GM12878 (cell line): ENCODE results near the gene FUZ. TPM values are rescaled to one million over a fixed set of nuclear protein-coding genes. Genes with fewer than 3 reads are reported as not detected.

Experiments used
- ATAC-seq: fragments of 200-7000 bp; cut with Tn5 transposase; 3 replicates; pipeline ENCODE4 v1.9.1; 2020; ENCODE audit warnings: mild to moderate bottlenecking, moderate library complexity
- BruUV-seq: library from RNA; stranded (reverse); fragments of 400-500 nt; replicated peaks from 2 replicates; lab custom pipeline; 2021; lab: Mats Ljungman, UMichigan
- CTCF ChIA-PET: fragments of 300-600 bp; sonication (Branson Sonifier 250); formaldehyde crosslinking; extraction: SDS; loops from one replicate; lab custom pipeline; 2021; ENCODE audit warnings: inconsistent platforms; lab: Yijun Ruan, JAX
- POLR2A ChIA-PET: fragments of 350-600 bp; formaldehyde crosslinking; extraction: SDS; loops from one replicate; lab custom pipeline; 2021; ENCODE audit warnings: inconsistent platforms; lab: Charles Lee
- RAD21 ChIA-PET: fragments of 300-600 bp; sonication (Branson Sonifier 250); formaldehyde crosslinking; loops from one replicate; lab custom pipeline; 2023; ENCODE audit warnings: antibody characterized with exemption; ENCODE audit not compliant: unreplicated experiment; lab: Charles Lee
- SMC1A ChIA-PET: fragments of 300-600 bp; sonication (Branson Sonifier 250); formaldehyde crosslinking; loops from one replicate; lab custom pipeline; 2023; ENCODE audit not compliant: unreplicated experiment, uncharacterized antibody; lab: Charles Lee
- DNase-seq: peaks from one replicate; pipeline ENCODE4 v3.0.0-alpha.2; 2011; ENCODE audit warnings: low read depth, low spot score
- FAIRE-seq: peaks from 3 replicates; lab custom pipeline; 2011; peaks lifted over from hg19 to GRCh38; lab: Jason Lieb, UNC
- H2AFZ ChIP-seq: 2 replicates; pipeline ENCODE4 v1.6.0; 2011; ENCODE audit warnings: low read depth, low read length, control low read depth; ENCODE audit not compliant: control insufficient read depth
- H3K27ac ChIP-seq: 2 replicates; pipeline ENCODE4 v1.5.1; 2011; ENCODE audit warnings: control low read depth; ENCODE audit not compliant: control insufficient read depth, insufficient read depth
- H3K27me3 ChIP-seq, 2 experiments: replicated peaks in 1 of 2; 2 replicates each; pipeline versions ENCODE4 v1.6.0 to v1.6.1; 2011; ENCODE audit warnings: low read length in 1 of 2; ENCODE audit not compliant: control insufficient read depth in 2 of 2, insufficient read depth in 2 of 2
- H3K36me3 ChIP-seq, 2 experiments: 2 replicates each; pipeline ENCODE4 v1.5.1; 2011; ENCODE audit warnings: low read length in 1 of 2; ENCODE audit not compliant: control insufficient read depth in 2 of 2, insufficient read depth in 2 of 2
- H3K4me1 ChIP-seq: 2 replicates; pipeline ENCODE4 v1.6.1; 2011; ENCODE audit warnings: mild to moderate bottlenecking, low read length, moderate library complexity, mixed read lengths; ENCODE audit not compliant: control insufficient read depth, insufficient read depth
- H3K4me2 ChIP-seq: 2 replicates; pipeline ENCODE4 v1.6.0; 2011; ENCODE audit warnings: control low read depth; ENCODE audit not compliant: control insufficient read depth, insufficient read depth
- H3K4me3 ChIP-seq: fragments of 200-600 bp; sonication (generic); 2 replicates; pipeline ENCODE4 v1.5.1; 2016
- H3K79me2 ChIP-seq: 2 replicates; pipeline ENCODE4 v1.6.0; 2011; ENCODE audit warnings: low read length; ENCODE audit not compliant: control insufficient read depth, insufficient read depth
- H3K9ac ChIP-seq: 2 replicates; pipeline ENCODE4 v1.8.0; 2011; ENCODE audit warnings: low read length, control low read depth, mixed read lengths; ENCODE audit not compliant: control insufficient read depth, insufficient read depth
- H3K9me3 ChIP-seq: replicated peaks from 3 replicates; pipeline ENCODE4 v1.5.1; 2011; ENCODE audit warnings: mild to moderate bottlenecking, low read length; ENCODE audit not compliant: control insufficient read depth, insufficient read depth
- H4K20me1 ChIP-seq: 2 replicates; pipeline ENCODE4 v1.6.0; 2011; ENCODE audit not compliant: control insufficient read depth, insufficient read depth
- ATF3 ChIP-seq: IDR thresholded peaks from 2 replicates; pipeline ENCODE4 v1.6.1; 2011; ENCODE audit warnings: low read depth, mild to moderate bottlenecking, low read length, moderate library complexity, borderline replicate concordance; ENCODE audit errors: extremely low read depth
- BRCA1 ChIP-seq: IDR thresholded peaks from 2 replicates; pipeline ENCODE4 v1.6.1; 2011; ENCODE audit warnings: low read depth, low read length, improper control_type of control experiment
- CHD1 ChIP-seq: IDR thresholded peaks from 2 replicates; pipeline ENCODE4 v1.6.1; 2012; ENCODE audit warnings: low read depth, low read length, improper control_type of control experiment
- CTCF ChIP-seq, 3 experiments: IDR thresholded peaks in 2 of 3; conservative IDR thresholded peaks in 1 of 3; 2 replicates each; pipeline ENCODE4 v1.5.1; 2011; ENCODE audit warnings: low read depth in 3 of 3, low read length in 3 of 3, mild to moderate bottlenecking in 3 of 3, control low read depth in 2 of 3, moderate library complexity in 2 of 3, inconsistent platforms in 1 of 3, mixed read lengths in 1 of 3; ENCODE audit not compliant: control insufficient read depth in 2 of 3, insufficient read depth in 1 of 3; ENCODE audit errors: extremely low read depth in 1 of 3
- EED ChIP-seq: sonication (generic); IDR thresholded peaks from 2 replicates; pipeline ENCODE4 v1.6.1; 2016; ENCODE audit warnings: antibody characterized with exemption, low read depth
- GATAD2B ChIP-seq: fragments of 450-650 bp; conservative IDR thresholded peaks from 2 replicates; pipeline ENCODE4 v1.6.1; 2017; ENCODE audit warnings: low read depth, mild to moderate bottlenecking, moderate library complexity
- HDGF ChIP-seq: fragments of 450-650 bp; IDR thresholded peaks from 2 replicates; pipeline ENCODE4 v1.6.1; 2016; ENCODE audit warnings: antibody characterized with exemption
- IKZF1 ChIP-seq: fragments of 450-650 bp; conservative IDR thresholded peaks from 2 replicates; pipeline ENCODE4 v1.6.1; 2017; ENCODE audit warnings: antibody characterized with exemption, mild to moderate bottlenecking
- LARP7 ChIP-seq: fragments of 450-650 bp; IDR thresholded peaks from 2 replicates; pipeline ENCODE4 v1.6.1; 2017; ENCODE audit warnings: mild to moderate bottlenecking
- NFIC ChIP-seq: IDR thresholded peaks from 2 replicates; pipeline ENCODE4 v1.6.1; 2012; ENCODE audit warnings: low read depth, mild to moderate bottlenecking, inconsistent platforms, low read length, moderate library complexity
- NFXL1 ChIP-seq: fragments of 450-650 bp; IDR thresholded peaks from 2 replicates; pipeline ENCODE4 v1.6.1; 2017; ENCODE audit warnings: antibody characterized with exemption, mild to moderate bottlenecking, borderline replicate concordance
- NFYA ChIP-seq: IDR thresholded peaks from 2 replicates; pipeline ENCODE4 v1.6.1; 2011; ENCODE audit warnings: low read depth, mild to moderate bottlenecking, low read length, improper control_type of control experiment, borderline replicate concordance
- SMAD5 ChIP-seq: IDR thresholded peaks from 2 replicates; pipeline ENCODE4 v1.6.1; 2016; ENCODE audit warnings: antibody characterized with exemption, low read depth
- SPI1 ChIP-seq: IDR thresholded peaks from 2 replicates; pipeline ENCODE4 v1.6.1; 2011; ENCODE audit warnings: low read depth, mild to moderate bottlenecking, low read length, moderate library complexity, borderline replicate concordance; ENCODE audit not compliant: insufficient read depth
- TBL1XR1 ChIP-seq: IDR thresholded peaks from 2 replicates; pipeline ENCODE4 v1.6.1; 2012; ENCODE audit warnings: low read depth, low read length, improper control_type of control experiment
- ZNF24 ChIP-seq: fragments of 450-650 bp; IDR thresholded peaks from 2 replicates; pipeline ENCODE4 v1.6.1; 2017; ENCODE audit warnings: antibody characterized with exemption, mild to moderate bottlenecking
- ZSCAN29 ChIP-seq: fragments of 450-650 bp; IDR thresholded peaks from 2 replicates; pipeline ENCODE4 v1.6.1; 2017; ENCODE audit warnings: mild to moderate bottlenecking, moderate library complexity
- WGBS: methylation state at CpG from one replicate; pipeline ENCODE4 v1.1.6; 2016; ENCODE audit warnings: low lambda C conversion rate; ENCODE audit not compliant: insufficient replicate concordance, insufficient coverage; ENCODE audit errors: missing lambda C conversion rate; 5-methylcytosine and 5-hydroxymethylcytosine counted together
- in situ Hi-C: fragments of 300-500 bp; cut with MboI; formaldehyde crosslinking; loops from 9 replicates; pipeline ENCODE4 v1.14.3; 2018; ENCODE audit warnings: mixed read lengths
- intact Hi-C: fragments of 100-400 bp; cut with micrococcal nuclease; formaldehyde crosslinking; loops from one replicate; pipeline ENCODE4 v1.14.2; 2022; ENCODE audit not compliant: unreplicated experiment
- polyA plus RNA-seq, 11 experiments: library from polyadenylated mRNA; depleted of rRNA in 4 of 11; unstranded in 6 of 11; stranded (reverse) in 5 of 11; fragments of >200 nt; fragmentation: Nextera tagmentation in 4 of 11; fragmentation: Illumina TruSeq in 1 of 11; extraction: Ambion mirVana in 4 of 11; extraction: Trizol in 1 of 11; gene quantifications; 1 replicate in 1 of 11; 2 replicates in 10 of 11; pipeline versions ENCODE4 v1.2.1 to v1.2.3, GENCODE V29; 2011 to 2016; ENCODE audit warnings: inconsistent platforms in 2 of 11, missing spikeins in 2 of 11, low read depth in 1 of 11
- total RNA-seq, 4 experiments: library from RNA; depleted of rRNA in 3 of 4; stranded (reverse); fragments of >200 nt in 3 of 4; fragmentation: Illumina TruSeq in 1 of 4; extraction: Trizol in 1 of 4; gene quantifications; 2 replicates each; pipeline versions ENCODE4 v1.2.1 to v1.2.3, GENCODE V29; 2013 to 2021
- TF ChIP-seq, protein P1 (sequence below): IDR thresholded peaks from 2 replicates; pipeline ENCODE4 v1.6.1; 2011; ENCODE audit warnings: mild to moderate bottlenecking, low read depth, low read length, moderate library complexity; ENCODE audit not compliant: insufficient replicate concordance
- TF ChIP-seq, protein P2 (sequence below): IDR thresholded peaks from 2 replicates; pipeline ENCODE4 v1.6.1; 2011; ENCODE audit warnings: borderline replicate concordance, low read depth, mild to moderate bottlenecking, moderate library complexity, low read length; ENCODE audit not compliant: insufficient read depth, poor library complexity, severe bottlenecking

The FUZ gene
- total and polyA plus RNA-seq, 10 of the 15 experiments (the other 5 are each of a cell fraction or from before 2014, with no cell fraction given), result 0.18 to 11.5 (median 8.8) TPM

DNA sequence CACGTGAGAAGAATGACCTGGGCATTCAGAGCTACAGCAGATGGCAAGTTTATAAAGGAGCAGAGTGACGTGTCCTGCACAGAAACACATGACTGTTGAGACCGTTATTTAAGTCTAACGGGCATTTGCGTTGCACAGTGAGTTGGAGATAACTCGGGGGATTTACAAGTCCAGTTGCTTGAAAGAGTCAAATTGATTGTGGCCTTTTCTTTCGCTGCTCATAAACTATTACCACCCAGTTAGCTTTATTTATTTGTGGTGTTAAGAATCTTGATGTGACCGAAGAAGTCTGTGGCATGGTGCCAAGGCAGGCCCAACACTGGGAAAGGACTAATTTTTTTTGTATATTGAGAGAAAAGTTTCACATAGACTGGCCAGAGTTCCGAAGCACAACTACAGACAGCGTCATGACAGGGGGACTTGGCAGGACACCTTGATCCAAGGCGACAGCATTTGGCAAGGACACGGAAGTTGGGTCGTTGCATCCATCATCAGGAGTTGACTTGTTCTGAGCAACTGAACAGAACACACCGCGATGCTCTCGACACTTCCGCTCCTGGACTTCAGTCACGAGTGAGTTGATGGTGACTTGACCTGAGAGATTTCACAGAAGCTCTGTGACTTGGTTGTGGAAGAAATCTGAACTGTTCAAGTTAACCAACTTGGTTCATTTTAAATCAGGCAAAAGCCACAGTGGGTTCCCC, 25.9 kb upstream of the FUZ start:
- WGBS, result 96% methylated on average over 18 of the region's 18 CpGs
- no peak for ATAC-seq

More for the DNA sequence above, 25.9 kb upstream of the FUZ start:
- H3K27ac ChIP-seq, result no peak overlapping the region
- ChIA-PET POLR2A (interaction anchor here (1.0 kb wide), 1 partner anchor 14 kb away, joined by 3 read pairs; no protein-coding TSS in a partner anchor), RAD21 (no interaction called here), CTCF (no interaction called here), SMC1A (no interaction called here)
- H3K9ac ChIP-seq, result no peak overlapping the region
- H3K27me3 ChIP-seq, result no peaks in the 10 kb centered on the region
- DNase-seq (no peak), FAIRE-seq (no peak)
- H3K36me3 ChIP-seq, result peaks cover 11 to 16% of the 10 kb centered on the region in 2 experiments
- intact Hi-C loops, result no loop called here
- TF ChIP-seq ZSCAN29 (no peak), BRCA1 (no peak), NFXL1 (no peak), ZNF24 (no peak), SMAD5 (no peak), ATF3 (no peak), HDGF (no peak), EED (no peak), GATAD2B (no peak), CHD1 (no peak), IKZF1 (no peak), TBL1XR1 (no peak), SPI1 (no peak), CTCF (IDR thresholded peaks at IDR 0.05 in 2 of 3, conservative IDR thresholded peaks at IDR 0.05 in 1 of 3; ENCODE audit: control insufficient read depth in 2 of 3, extremely low read depth in 1 of 3, insufficient read depth in 1 of 3, low read depth in 3 of 3, low read length in 3 of 3) (no peak), LARP7 (no peak), NFYA (no peak), NFIC (no peak)
- TF ChIP-seq, protein P1, sequence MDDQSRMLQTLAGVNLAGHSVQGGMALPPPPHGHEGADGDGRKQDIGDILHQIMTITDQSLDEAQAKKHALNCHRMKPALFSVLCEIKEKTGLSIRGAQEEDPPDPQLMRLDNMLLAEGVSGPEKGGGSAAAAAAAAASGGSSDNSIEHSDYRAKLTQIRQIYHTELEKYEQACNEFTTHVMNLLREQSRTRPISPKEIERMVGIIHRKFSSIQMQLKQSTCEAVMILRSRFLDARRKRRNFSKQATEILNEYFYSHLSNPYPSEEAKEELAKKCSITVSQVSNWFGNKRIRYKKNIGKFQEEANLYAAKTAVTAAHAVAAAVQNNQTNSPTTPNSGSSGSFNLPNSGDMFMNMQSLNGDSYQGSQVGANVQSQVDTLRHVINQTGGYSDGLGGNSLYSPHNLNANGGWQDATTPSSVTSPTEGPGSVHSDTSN, result no peak
- TF ChIP-seq, protein P2, sequence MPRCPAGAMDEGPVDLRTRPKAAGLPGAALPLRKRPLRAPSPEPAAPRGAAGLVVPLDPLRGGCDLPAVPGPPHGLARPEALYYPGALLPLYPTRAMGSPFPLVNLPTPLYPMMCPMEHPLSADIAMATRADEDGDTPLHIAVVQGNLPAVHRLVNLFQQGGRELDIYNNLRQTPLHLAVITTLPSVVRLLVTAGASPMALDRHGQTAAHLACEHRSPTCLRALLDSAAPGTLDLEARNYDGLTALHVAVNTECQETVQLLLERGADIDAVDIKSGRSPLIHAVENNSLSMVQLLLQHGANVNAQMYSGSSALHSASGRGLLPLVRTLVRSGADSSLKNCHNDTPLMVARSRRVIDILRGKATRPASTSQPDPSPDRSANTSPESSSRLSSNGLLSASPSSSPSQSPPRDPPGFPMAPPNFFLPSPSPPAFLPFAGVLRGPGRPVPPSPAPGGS, result no peak
- no peaks in the 10 kb centered on the region for H4K20me1 ChIP-seq
- H3K79me2 ChIP-seq, result no peaks in the 10 kb centered on the region
- in situ Hi-C loops, result no loop called here
- H2AFZ ChIP-seq, result no peak overlapping the region
- H3K4me1 ChIP-seq, result peaks cover 4% of the 10 kb centered on the region; the same call in 1 of the 2 replicates
- H3K4me3 ChIP-seq, result no peak overlapping the region
- TSS peak; percentile 57 for BruUV-seq
- no peak overlapping the region for H3K4me2 ChIP-seq
- H3K9me3 ChIP-seq, result no peaks in the 10 kb centered on the region
